Colon (tissue), 2 donors: ENCODE data around the gene STARD7.
"Not testable (repeated sequence)": the region's sequence is repeated elsewhere in the genome, so short reads cannot be mapped to it uniquely, and the experiment has no call there.

Experiments
- FAIRE-seq: peaks from 2 replicates; lab custom pipeline; 2012; peaks lifted over from hg19 to GRCh38; lab: Jason Lieb, UNC
- donor health status: control.
- donor health status: control.

Gene STARD7

GRCh38 chr2:96163768-96164429 lies 44.7 kb downstream of the STARD7 start:
- FAIRE-seq = no peak

- FAIRE-seq = no peak
These were observed 45.2 kb downstream of the STARD7 start for GRCh38 chr2:96163415-96163767.

GRCh38 chr2:96161898-96162297 lies 46.7 kb downstream of the STARD7 start:
- no peak for FAIRE-seq

- not testable (repeated sequence) for FAIRE-seq
These were observed 48.3 kb downstream of the STARD7 start for GRCh38 chr2:96160366-96160765.

- no peak for FAIRE-seq
These were observed 49.4 kb downstream of the STARD7 start for GRCh38 chr2:96159084-96159830.

- FAIRE-seq = no peak
These were observed 50.1 kb downstream of the STARD7 start for GRCh38 chr2:96158554-96158940.

- no peak for FAIRE-seq
These were observed 50.7 kb downstream of the STARD7 start for GRCh38 chr2:96157649-96158553.

GRCh38 chr2:96156926-96157648 lies 51.5 kb downstream of the STARD7 start:
- no peak for FAIRE-seq

- no peak for FAIRE-seq
These were observed 52.4 kb downstream of the STARD7 start for GRCh38 chr2:96156011-96156820.

- no peak for FAIRE-seq
These were observed 53.9 kb downstream of the STARD7 start for GRCh38 chr2:96154506-96155380.

GRCh38 chr2:96153991-96154431 lies 54.6 kb downstream of the STARD7 start:
- FAIRE-seq = no peak

- no peak for FAIRE-seq
These were observed 55.3 kb downstream of the STARD7 start for GRCh38 chr2:96153291-96153713.

- no peak for FAIRE-seq
These were observed 56.1 kb downstream of the STARD7 start for GRCh38 chr2:96152304-96153161.

GRCh38 chr2:96151595-96152303 lies 56.9 kb downstream of the STARD7 start:
- no peak for FAIRE-seq

GRCh38 chr2:96150791-96151594 lies 57.6 kb downstream of the STARD7 start:
- no peak for FAIRE-seq

- no peak for FAIRE-seq
These were observed 58.5 kb downstream of the STARD7 start for GRCh38 chr2:96150007-96150640.
